ENCODE data around the gene NAALADL2.

NAALADL2 gene

DNA sequence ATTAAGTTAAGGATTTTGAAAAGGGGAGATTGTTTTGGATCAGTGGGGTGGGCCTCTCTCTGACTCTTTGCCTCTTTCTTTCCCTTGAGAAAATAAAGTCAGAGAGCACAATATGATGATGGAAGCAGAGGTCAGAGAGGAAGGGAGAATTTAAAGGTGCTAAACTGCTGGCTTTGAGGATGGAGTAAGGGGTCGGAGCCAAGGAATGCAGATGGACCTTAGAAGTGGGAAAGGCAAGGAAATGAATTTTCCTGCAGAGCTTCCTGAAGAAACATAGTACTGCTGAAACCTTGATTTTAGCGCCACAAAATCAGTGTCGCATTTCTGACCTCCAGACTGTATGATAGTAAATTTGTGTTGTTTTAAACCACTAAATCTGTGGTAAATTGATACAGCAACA lies 317.4 kb downstream of the NAALADL2 start:
- no peaks in the 10 kb centered on the region for H3K9me3 ChIP-seq (ENCODE audit: insufficient read depth, low read length, severe bottlenecking)
- no peak for TF ChIP-seq EZH2 (IDR thresholded peaks at IDR 0.05; ENCODE audit: borderline replicate concordance, low read depth, low read length, severe bottlenecking)
- TF ChIP-seq, protein P1, sequence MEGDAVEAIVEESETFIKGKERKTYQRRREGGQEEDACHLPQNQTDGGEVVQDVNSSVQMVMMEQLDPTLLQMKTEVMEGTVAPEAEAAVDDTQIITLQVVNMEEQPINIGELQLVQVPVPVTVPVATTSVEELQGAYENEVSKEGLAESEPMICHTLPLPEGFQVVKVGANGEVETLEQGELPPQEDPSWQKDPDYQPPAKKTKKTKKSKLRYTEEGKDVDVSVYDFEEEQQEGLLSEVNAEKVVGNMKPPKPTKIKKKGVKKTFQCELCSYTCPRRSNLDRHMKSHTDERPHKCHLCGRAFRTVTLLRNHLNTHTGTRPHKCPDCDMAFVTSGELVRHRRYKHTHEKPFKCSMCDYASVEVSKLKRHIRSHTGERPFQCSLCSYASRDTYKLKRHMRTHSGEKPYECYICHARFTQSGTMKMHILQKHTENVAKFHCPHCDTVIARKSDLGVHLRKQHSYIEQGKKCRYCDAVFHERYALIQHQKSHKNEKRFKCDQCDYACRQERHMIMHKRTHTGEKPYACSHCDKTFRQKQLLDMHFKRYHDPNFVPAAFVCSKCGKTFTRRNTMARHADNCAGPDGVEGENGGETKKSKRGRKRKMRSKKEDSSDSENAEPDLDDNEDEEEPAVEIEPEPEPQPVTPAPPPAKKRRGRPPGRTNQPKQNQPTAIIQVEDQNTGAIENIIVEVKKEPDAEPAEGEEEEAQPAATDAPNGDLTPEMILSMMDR (IDR thresholded peaks at IDR 0.05; ENCODE audit: borderline replicate concordance, extremely low read depth, low read length, poor library complexity, severe bottlenecking): no peak
- H2AFZ ChIP-seq (ENCODE audit: low read depth, low read length): no peak overlapping the region
- H3K36me3 ChIP-seq (ENCODE audit: insufficient read depth, low read length): no peaks in the 10 kb centered on the region
- DNase-seq (no peak), ATAC-seq (ENCODE audit: insufficient read depth, low read depth) (no peak)
- no peaks in the 10 kb centered on the region for H4K20me1 ChIP-seq (ENCODE audit: insufficient read depth, low read length)
- no peak overlapping the region for H3K27ac ChIP-seq (ENCODE audit: low read length)
- H3K79me2 ChIP-seq (ENCODE audit: insufficient read depth, low read length): no peaks in the 10 kb centered on the region
- H3K27me3 ChIP-seq (ENCODE audit: insufficient read depth, low read length, poor library complexity): no peaks in the 10 kb centered on the region
- no peak overlapping the region for H3K4me2 ChIP-seq (ENCODE audit: insufficient read depth, low read length)
- H3K4me1 ChIP-seq (ENCODE audit: insufficient read depth, low read length): no peaks in the 10 kb centered on the region
- no peak overlapping the region for H3K4me3 ChIP-seq (ENCODE audit: low read depth in 1 of 2, low read length in 2 of 2)
- H3K9ac ChIP-seq (ENCODE audit: low read depth, low read length): no peak overlapping the region

GRCh38 chr3:175179055-175179454 lies 319.9 kb downstream of the NAALADL2 start:
- Histone ChIP-seq H3K4me2 (ENCODE audit: insufficient read depth, low read length) (no peak overlapping the region), H2AFZ (ENCODE audit: low read depth, low read length) (no peak overlapping the region), H3K9me3 (ENCODE audit: insufficient read depth, low read length, severe bottlenecking) (no peaks in the 10 kb centered on the region), H3K4me3 (ENCODE audit: low read depth in 1 of 2, low read length in 2 of 2) (no peak overlapping the region), H4K20me1 (ENCODE audit: insufficient read depth, low read length) (no peaks in the 10 kb centered on the region), H3K27me3 (ENCODE audit: insufficient read depth, low read length, poor library complexity) (no peaks in the 10 kb centered on the region), H3K36me3 (ENCODE audit: insufficient read depth, low read length) (no peaks in the 10 kb centered on the region), H3K27ac (ENCODE audit: low read length) (no peak overlapping the region), H3K4me1 (ENCODE audit: insufficient read depth, low read length) (no peaks in the 10 kb centered on the region), H3K9ac (ENCODE audit: low read depth, low read length) (no peak overlapping the region), H3K79me2 (ENCODE audit: insufficient read depth, low read length) (no peaks in the 10 kb centered on the region)
- TF ChIP-seq EZH2 (IDR thresholded peaks at IDR 0.05; ENCODE audit: borderline replicate concordance, low read depth, low read length, severe bottlenecking): no peak
- TF ChIP-seq, protein P1 (IDR thresholded peaks at IDR 0.05; ENCODE audit: borderline replicate concordance, extremely low read depth, low read length, poor library complexity, severe bottlenecking): no peak
- DNase-seq: no peak
- ATAC-seq (ENCODE audit: insufficient read depth, low read depth): no peak

DNA sequence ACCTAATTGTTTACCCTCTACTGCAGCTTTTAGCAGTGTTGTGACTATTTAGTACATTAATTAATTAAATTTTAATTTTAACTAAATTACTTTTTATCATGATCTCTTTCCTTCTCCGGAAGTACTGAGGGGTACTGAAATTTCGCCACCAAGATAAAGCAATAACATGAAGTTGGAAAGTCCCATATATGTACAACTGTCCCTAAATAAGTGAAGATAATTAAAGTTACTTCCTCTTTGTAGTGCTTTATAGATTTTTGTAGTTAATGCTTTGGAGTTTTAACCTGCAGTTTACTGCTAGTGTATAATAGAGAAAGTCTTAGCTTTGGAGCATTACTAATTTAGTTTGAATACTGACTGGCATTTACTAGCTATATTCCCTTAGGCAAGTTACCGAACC lies 325.3 kb downstream of the NAALADL2 start:
- Histone ChIP-seq H3K9ac (ENCODE audit: low read depth, low read length) (no peak overlapping the region), H3K4me3 (ENCODE audit: low read depth in 1 of 2, low read length in 2 of 2) (no peak overlapping the region), H3K79me2 (ENCODE audit: insufficient read depth, low read length) (no peaks in the 10 kb centered on the region), H3K9me3 (ENCODE audit: insufficient read depth, low read length, severe bottlenecking) (no peaks in the 10 kb centered on the region), H3K4me2 (ENCODE audit: insufficient read depth, low read length) (no peak overlapping the region), H3K27ac (ENCODE audit: low read length) (no peak overlapping the region), H2AFZ (ENCODE audit: low read depth, low read length) (no peak overlapping the region), H4K20me1 (ENCODE audit: insufficient read depth, low read length) (no peaks in the 10 kb centered on the region), H3K27me3 (ENCODE audit: insufficient read depth, low read length, poor library complexity) (no peaks in the 10 kb centered on the region), H3K4me1 (ENCODE audit: insufficient read depth, low read length) (no peaks in the 10 kb centered on the region), H3K36me3 (ENCODE audit: insufficient read depth, low read length) (no peaks in the 10 kb centered on the region)
- DNase-seq (no peak), ATAC-seq (ENCODE audit: insufficient read depth, low read depth) (no peak)
- TF ChIP-seq, protein P1 (IDR thresholded peaks at IDR 0.05; ENCODE audit: borderline replicate concordance, extremely low read depth, low read length, poor library complexity, severe bottlenecking): no peak
- TF ChIP-seq EZH2 (IDR thresholded peaks at IDR 0.05; ENCODE audit: borderline replicate concordance, low read depth, low read length, severe bottlenecking): no peak

GRCh38 chr3:175185903-175186302 lies 326.8 kb downstream of the NAALADL2 start:
- no peaks in the 10 kb centered on the region for H3K79me2 ChIP-seq (ENCODE audit: insufficient read depth, low read length)
- no peak overlapping the region for H3K4me3 ChIP-seq (ENCODE audit: low read depth in 1 of 2, low read length in 2 of 2)
- H2AFZ ChIP-seq (ENCODE audit: low read depth, low read length): no peak overlapping the region
- TF ChIP-seq, protein P1 (IDR thresholded peaks at IDR 0.05; ENCODE audit: borderline replicate concordance, extremely low read depth, low read length, poor library complexity, severe bottlenecking): no peak
- TF ChIP-seq EZH2 (IDR thresholded peaks at IDR 0.05; ENCODE audit: borderline replicate concordance, low read depth, low read length, severe bottlenecking): no peak
- no peaks in the 10 kb centered on the region for H3K36me3 ChIP-seq (ENCODE audit: insufficient read depth, low read length)
- no peaks in the 10 kb centered on the region for H4K20me1 ChIP-seq (ENCODE audit: insufficient read depth, low read length)
- no peak for ATAC-seq (ENCODE audit: insufficient read depth, low read depth)
- no peak overlapping the region for H3K4me2 ChIP-seq (ENCODE audit: insufficient read depth, low read length)
- H3K27ac ChIP-seq (ENCODE audit: low read length): no peak overlapping the region
- H3K9me3 ChIP-seq (ENCODE audit: insufficient read depth, low read length, severe bottlenecking): no peaks in the 10 kb centered on the region
- no peak overlapping the region for H3K9ac ChIP-seq (ENCODE audit: low read depth, low read length)
- DNase-seq: no peak
- no peaks in the 10 kb centered on the region for H3K27me3 ChIP-seq (ENCODE audit: insufficient read depth, low read length, poor library complexity)
- no peaks in the 10 kb centered on the region for H3K4me1 ChIP-seq (ENCODE audit: insufficient read depth, low read length)

Measured in DND-41 (cell line).